HG03064 (cell line): ENCODE results near the gene SPIN1.

ENCODE experiments used
- ATAC-seq: cut with Tn5 transposase; IDR thresholded peaks from one replicate; pipeline ENCODE4 v1.9.1; 2021; ENCODE audit warnings: low read depth; ENCODE audit not compliant: unreplicated experiment

Gene SPIN1

DNA sequence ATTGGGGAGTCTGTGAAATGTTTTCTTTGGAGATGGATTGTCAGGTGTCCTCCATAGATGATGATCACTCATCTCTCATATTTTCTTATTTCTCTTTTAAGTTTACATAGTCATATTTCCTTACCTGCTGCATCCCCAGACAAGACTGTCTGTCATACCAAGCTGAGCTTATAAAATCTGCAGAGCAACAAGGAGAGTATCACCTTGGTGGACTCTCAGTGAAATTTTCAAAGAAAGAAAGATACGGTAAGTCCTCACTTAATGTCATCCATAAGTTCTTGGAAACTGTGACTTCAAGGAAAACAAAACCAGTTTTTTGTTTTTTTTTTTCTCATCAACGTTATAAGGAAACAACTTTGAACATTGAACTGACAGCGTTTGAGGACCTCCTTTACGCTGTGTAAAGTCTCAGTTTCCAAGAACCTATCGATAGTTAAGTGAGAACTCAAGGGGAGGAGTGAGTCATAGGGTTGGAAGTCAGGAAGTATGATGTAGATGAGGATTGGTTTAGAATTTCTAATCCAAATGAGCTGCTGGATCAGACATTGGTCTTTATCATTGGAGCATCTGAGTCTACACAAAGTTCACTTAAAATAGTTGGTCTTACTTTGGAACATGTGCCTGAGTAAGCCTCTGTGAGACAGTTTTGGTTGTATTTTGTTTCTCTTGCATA lies 45.5 kb downstream of the SPIN1 start:
- no peak for ATAC-seq

DNA sequence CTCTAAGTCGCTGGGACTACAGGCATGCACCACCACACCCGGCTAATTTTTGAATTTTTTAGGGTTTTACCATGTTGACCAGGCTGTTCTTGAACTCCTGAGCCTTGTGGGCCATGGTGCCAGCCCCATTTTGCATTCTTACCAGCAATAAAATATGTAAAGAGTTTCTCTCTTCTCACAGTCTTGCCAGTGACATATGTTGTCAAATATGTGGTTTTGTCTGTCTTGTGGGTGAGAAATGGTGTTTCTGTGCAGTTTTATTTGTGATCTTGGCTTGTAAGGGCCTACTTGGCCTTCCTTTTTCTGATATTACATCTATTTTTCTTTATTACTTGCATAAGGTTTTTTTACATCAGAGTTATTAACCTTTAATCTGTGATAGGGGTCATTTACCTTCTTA lies 47.1 kb downstream of the SPIN1 start:
- no peak for ATAC-seq

DNA sequence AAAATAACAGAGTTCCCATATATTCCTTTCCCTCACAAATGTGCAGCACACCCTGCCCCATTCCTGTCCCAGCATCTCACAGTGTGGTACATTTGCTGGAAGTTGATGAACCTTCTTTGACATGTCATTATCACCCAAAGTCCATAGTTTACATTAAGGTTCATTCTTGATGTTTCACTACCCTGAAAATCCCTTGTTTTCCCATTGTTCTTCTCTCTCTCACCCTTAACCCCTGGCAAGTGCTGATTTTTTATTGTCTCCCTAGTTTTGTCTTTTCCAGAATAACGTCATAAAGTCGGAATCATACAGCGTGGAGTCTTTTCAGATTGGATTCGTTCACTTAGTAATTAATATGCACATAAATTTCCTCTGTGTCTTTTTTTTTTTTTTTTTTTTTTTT lies 48.1 kb downstream of the SPIN1 start:
- ATAC-seq = no peak

DNA sequence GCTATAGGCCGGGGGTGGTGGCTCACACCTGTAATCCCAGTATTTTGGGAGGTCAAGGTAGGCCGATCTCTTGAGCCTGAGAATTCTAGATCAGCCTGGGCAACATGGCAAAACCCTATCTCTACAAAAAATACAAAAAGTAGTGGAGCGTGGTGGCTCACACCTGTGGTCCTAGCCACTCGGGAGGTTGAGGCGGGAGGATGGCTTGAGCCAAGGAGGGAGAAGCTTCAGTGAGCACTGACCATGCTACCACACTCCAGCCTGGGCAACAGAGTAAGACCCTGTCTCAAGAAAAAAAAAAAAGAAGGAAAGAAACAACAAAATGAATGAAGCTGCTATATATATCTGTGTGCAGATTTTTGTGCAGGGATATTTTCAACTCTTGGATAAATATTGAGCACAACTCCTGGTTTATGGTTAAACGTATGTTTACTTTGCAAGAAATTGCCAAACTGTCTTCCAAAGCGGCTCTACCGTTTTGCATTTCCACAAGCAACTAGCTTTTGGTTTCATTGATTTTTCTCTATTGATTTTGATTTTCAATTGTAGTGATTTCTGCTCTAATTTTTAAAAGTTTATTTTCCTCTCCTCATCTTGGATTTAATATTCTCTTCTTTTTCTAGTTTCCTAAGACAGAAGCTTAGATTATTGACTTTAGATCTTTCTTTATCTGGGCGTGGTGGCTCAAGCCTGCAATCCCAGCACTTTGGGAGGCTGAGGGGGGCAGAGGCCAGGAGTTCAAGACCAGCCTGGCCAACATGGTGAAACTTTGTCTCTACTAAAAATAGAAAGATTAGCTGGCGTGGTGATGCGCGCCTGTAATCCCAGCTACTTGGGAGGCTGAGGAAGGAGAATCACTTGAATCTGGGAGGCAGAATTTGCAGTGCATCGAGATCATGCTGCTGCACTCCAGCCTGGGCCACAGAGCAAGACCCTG lies 49.2 kb downstream of the SPIN1 start:
- no peak for ATAC-seq

DNA sequence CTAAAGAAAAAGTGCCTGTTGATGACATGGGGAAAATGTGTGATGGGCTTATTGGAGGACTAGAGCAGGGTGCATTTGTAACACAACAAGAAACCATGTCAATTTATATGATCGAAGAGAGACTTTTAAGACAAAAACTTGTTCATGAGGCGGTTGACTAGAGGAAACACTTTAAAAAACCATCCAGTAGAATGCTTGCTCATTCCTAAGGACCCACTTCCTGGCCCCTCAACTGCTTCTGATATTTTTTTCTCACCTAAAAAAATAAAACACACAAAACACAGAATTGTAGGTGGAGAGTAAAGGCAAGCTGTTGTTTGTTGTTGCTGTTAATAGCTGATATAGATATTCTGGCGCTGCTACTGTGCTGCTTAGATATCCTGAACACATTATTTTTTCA lies 50.6 kb downstream of the SPIN1 start:
- ATAC-seq = no peak

DNA sequence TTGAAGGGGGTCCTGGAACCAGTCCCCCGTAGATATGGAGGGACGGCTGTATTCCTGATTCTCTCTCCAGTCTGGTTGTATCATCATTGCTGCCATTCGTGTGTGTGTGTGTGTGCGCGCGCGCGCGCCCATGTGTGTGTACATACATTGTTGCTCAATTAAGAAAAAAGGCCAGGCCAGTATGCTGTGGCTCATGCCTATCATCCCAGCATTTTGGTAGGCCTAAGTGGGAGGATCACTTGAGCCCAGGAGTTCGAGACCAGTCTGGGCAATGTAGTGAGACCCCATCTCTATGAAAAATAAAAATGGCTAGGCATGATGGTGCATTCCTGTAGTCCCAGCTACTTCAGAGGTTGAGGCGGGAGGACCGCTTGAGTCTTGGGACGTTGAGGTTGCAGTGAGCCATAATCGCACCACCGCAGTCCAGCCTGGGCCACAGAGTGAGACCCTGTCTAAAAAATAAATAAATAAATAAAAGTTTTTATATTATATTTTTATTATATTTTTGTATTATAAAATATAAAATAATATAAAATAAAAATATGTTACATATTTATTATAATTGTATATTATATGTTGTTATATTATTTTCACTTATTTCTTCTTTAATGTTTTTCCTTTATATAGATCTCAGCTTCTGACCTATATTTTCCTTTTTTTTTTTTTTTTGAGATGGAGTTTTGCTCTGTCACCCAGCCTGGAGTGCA lies 53.2 kb downstream of the SPIN1 start:
- no peak for ATAC-seq

DNA sequence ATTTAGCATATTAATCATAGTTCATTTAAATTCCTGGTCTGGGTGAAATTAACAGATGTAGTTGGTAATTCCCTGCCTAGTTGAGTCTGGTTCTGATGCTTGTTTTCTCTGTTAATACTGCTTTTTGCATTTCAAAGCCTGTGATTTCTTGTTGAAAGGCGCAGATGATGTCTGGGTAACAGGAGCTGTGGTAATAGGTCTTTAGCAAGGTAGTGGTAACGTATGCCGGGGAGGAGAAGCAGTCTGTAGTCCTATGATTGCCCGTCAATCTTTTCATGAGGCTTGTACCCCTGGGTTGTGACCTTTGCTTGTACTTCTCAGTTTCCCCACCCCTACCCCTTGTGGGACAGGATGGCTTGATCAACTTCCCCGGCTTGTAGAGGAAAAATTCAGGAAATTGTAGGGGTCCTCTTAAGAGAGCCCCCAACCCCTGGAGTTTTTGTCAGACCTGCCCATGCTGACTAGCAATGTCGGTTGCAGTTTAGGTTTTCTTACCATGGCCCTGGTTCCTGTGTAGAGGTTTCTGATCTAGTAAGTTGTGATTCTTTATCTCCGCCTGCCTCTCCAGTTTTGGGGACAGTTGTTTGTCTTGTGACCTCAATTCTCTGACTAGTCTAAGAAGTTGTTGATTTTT lies 55.4 kb downstream of the SPIN1 start:
- ATAC-seq = no peak

DNA sequence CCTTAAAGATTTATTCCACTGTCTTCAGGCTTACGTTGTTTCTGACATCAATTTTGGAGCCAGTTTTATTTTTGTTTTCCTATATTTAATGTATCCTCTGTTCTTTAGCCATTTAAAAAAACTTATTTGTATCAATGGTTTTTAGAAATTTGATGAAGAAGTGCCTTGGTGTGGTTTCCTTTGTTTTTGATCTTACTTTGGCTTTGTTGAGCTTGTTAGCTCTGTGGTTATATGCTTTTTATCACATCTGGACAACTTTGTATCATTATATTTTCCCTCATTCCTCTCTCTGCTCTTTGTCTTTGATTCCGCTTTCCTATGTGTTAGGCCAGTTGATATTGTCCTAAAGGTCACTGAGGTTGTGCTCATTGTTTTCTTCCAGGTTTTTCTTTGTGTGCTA lies 58.5 kb downstream of the SPIN1 start:
- ATAC-seq = no peak

DNA sequence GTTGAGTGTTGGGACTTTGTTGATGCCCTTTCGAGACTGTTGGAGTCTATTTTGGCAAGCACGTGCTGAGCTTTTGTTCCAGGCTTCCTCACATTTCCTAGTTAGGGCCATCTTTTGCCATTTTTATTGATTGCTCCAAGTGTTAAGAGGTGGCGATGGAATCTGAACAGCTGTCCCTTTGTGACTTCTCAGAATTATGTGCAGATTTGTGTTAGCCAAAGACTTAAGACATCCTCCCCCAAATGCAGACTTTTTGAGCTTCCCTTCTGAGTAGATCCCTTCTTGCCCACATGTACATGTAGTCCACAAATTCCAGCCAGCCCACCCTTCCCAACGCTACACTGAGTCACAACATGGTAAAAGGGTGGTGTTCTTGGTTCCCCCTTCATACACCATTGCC lies 59.2 kb downstream of the SPIN1 start:
- no peak for ATAC-seq

DNA sequence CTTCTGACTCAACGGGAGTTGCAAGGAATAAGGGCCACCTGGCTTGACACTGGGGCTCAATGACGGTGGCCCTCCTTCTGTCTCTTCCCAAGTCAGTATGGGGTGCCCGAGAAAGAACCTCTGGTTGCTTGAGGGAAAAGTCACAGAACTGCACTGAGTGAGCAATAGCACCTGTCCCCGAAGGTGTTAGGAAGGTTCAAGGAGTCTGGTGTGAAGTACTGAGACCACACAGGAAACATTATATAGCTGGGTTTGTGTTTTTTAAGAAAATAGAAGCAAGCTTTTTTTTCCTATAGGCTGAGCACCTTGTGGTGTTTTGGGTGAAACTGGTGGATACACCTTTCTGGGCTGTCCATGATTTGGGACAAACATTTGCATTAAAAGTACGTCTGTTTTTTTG lies 62.9 kb downstream of the SPIN1 start:
- ATAC-seq = no peak

DNA sequence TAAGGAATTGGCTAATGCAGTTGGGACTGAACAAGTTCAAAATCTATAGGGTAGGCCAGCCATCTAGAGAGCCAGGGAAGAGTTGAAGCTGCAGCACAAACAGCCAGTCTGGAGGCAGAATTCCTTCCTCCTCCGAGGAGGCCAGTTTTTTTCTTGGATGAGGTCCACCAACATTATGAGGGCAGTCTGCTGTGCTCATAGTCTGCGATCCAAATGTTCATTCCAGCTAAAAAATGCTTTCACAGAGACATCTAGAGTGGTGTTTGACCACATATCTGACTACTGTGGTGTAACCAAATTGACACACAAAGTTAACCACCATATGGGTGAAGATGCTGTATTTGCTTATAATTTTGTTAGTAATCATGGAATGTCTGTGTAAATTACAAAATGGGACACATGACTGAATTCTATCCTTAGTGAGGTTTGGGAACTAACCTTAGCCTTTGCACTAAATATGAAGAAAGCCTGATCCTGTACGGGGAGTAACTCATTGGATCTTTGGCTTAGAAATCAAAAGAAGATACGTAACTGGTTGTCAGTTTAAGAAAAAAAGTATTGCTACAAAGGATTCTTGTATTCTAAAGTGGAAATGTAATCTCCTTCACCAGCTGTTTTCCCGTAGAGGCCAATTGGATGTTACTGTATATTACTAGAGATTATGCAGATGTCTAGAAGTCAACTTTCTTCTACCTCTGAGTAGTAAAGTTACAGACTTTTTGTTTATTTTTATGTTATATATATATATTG lies 70.6 kb downstream of the SPIN1 start:
- ATAC-seq = no peak

DNA sequence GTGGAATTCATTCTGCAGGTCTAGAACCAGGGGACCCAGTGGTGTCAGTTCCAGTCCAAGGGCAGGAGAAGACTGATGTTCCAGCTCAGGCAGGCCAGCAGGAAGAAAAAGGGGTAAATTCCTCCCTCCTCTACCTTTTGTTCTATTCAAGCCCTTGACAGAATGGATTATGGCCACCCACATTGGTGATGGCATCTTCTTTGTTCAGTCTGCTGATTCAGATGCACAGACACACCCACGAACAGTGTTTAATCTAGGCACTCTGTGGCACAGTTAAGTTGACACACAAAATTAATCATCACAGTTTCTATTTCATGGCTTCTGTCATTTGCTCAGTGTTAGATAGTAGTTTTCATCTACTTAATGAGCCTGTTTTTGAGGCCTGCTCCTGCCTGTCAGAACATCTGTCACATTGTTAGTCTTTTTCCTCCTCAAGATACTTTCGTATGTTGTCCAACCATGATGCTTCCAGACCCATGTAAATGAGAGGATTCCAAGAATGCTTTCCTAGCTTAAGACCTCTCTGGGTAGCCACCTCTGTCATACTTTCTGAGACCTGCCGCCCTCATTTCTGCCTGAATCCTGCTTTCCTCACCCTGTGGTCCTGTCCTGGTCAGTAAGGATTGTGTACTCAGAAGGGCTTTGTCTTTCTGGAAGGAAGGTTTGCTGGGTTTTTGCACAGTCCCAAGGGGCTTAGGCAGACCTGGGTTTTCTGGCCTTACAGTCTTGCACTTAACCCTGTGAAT lies 72.5 kb downstream of the SPIN1 start:
- no peak for ATAC-seq

DNA sequence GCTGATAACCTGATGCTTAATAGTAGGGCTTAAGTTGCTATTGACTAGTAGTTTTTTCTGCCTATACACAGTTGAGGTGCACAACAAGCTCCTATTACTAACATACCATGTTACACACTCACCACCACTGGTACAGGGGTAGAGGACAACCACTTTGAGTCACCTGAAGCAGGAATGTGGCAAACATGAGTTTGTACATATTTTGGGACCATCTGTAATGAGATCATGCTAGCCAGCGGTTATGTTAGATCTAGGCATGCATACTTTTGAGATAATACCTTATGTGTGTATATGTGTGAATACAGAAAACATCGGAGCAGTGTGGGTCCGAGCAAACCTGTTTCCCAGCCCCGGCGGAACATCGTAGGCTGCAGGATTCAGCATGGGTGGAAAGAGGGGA lies 73.9 kb downstream of the SPIN1 start:
- ATAC-seq = no peak

DNA sequence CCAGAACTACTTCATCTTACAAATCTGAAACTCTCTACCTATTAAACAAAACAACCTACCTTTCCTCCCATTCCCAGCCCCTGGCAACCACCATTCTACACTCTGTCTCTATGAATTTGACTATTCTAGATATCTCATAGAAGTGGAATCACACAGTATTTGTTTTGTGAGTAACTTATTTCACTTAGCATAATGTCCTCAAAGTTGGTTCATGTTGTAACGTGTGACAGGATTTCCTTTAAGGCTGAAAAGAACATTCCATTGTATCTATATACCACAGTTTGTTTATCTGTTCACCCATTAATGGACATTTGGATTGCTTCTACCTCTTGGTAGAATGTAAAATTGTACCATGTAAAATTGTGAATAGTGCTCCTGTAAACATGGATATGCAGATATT lies 76.6 kb downstream of the SPIN1 start:
- ATAC-seq = no peak

DNA sequence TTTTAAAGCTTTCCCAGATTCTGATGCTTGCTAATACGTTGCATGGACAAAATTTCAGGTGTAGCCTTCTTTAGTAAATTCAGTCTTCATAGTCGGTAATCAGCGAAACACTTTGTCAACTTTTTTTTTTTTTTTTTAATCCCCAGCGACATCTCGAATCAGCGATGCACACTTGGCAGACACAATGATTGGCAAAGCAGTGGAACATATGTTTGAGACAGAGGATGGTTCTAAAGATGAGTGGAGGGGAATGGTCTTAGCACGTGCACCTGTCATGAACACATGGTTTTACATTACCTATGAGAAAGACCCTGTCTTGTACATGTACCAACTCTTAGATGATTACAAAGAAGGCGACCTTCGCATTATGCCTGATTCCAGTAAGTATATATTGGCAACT lies 80.0 kb downstream of the SPIN1 start:
- ATAC-seq = no peak

DNA sequence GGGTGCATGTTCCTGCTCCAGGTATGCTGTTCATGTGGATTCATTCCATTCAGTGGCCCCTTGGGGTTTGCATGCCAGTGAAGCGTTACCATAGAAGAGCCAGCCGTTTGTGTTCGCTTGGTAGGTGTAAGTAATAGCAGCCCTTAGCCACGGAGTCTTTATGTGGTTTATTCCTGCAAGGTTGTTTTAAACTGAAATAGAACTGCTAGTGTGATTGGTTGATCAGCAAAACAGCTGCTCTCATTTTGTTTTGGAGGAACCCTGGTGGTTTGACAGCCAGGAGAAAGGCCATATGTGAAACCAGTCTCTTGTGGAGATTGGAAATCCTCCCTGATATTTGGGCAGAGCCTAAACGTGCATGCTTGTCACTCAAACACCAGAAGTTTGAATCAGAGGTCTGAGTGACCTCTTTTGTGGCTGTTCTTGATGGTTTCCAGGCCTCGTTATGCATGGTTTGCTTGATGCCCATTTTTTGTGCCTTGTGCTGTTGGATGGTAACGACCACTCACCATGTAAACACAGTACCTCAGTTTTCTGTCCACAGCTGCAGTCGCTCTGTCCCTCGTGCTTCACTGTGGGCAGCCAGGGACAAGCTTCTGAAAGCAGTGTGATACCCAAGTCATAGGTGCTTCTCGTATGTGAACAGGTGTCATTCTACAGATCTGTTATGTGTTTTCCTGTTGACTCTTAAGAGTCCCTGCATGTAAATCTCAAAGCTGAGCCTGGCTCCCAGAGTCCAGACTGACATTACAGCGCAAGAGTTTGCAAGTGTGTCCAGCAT lies 88.4 kb downstream of the SPIN1 start:
- no peak for ATAC-seq

DNA sequence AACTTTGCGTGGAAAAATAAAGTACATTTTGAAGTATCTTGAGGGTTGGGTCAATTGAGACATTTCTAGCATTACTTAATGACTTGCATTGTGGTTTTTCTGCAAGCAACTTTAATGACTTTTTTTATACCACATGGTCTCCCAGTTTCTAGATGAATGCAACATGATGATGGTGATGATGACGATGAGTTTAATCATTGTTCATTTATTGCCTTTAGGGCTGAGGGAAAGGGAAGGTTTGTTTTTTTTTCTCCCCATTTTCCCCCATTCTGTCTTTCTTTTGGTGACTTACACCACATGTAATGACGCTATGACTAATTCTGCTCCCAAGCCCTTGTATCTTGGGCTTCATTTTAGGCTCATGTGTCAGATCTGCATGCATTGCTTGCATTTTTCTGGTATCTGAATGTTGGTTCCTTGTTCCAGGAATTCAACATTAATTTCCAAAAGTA lies 89.1 kb downstream of the SPIN1 start:
- no peak for ATAC-seq

DNA sequence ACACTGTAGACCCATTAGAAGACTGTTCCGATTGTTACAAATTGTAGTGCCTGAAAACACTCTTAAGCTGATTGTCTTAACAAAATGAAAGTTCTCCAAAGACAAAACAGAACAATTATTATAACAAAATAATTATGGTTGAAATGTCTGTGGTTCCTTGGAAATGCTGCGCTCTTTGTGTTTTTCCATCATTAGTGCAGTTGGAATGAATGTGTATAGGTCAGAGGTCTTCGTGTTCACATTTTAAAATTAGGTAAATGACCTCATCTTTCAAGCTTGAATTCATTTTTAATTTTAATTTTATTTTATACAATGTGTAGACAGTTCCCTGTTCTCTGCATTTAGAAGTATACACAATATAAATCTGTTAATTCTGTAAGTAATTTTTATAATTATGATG lies 90.0 kb downstream of the SPIN1 start:
- no peak for ATAC-seq

DNA sequence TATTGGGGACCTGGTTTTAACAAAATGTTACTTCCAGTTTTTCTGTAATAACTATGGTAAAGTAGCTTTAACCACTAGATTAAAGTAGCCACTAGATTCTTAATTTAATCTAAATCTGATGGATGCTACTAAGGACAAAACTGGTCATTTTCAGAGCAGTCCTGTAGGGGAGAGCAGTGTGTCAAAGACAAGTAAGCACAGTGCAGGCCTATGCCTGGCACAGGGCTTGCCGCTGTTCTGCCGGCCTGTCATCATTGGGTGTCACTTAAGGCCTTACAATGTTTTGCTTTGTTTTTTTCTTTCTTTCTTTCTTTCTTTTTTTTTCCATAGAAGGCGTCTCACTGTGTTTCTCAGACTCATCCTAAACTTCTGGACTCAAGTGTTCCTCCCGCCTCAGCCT lies 93.7 kb downstream of the SPIN1 start:
- ATAC-seq = no peak
